Measurements from ENCODE around the gene SZT2. TPM values are rescaled to one million over a fixed set of nuclear protein-coding genes. Genes with fewer than 3 reads are reported as not detected.

The SZT2 gene
- total RNA-seq, 1 experiment from 2014 or later: 22.2 TPM

DNA sequence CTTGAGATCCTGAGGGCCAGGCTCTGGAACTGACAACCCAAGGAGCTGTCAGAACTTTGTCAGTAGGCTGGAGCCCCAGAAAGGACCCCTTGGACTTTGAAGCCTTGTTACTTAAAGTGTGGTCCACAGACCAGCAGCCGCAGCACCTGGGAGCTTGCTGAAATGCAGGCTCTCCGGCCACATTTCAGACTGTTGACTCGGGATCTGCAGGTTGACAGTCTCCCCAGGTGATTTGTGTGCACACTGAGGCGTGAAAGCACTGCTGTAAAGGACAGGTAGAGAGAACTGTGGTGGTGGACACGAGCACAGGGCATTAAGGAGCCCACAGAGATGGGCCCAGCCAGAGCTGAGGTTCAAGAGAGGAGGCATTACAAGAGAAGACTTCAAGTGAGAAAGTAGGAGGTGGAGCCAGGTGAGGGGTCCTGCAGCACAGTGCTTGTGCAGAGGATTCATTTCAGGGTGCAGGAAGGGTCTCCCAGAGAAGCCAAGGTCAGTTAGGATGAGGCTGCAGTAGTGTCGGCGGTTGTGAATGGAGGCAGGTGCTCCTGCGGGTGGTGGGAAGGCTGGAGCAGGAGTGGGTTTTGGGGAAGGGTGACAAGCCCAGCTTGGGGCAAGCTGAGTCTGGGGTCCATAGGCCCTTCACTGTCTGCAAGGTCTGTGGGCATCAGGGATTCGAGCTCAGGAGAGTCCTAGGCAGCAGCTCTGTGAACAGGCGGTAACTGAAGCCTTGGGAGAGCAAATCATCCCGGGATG lies 59.4 kb downstream of the SZT2 start:
- H3K36me3 ChIP-seq (ENCODE audit: low read depth, low read length): peaks cover 37% of the 10 kb centered on the region; the same call in 1 of the 2 replicates
- BruUV-seq (replicated peaks): no TSS peak

DNA sequence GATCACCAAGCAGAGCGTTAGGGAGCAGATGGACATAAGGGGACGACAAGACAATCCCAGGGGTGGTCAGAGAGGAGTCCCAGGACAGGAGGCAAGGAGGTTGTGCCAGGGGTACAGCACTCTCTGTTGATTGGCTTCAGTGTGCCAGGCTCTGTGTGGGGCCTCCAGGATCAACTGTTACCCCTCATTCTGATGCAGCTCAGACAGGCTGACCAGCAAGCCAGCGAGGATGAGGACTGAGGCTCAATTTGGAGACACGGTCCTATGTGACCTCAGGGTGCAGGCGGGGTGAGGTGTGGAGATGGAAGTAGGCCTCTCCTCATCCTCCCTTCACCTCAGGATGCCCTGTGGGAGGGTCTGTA lies 60.0 kb downstream of the SZT2 start:
- no peak overlapping the region for H3K27ac ChIP-seq (ENCODE audit: low read length)
- TF ChIP-seq, protein P1, sequence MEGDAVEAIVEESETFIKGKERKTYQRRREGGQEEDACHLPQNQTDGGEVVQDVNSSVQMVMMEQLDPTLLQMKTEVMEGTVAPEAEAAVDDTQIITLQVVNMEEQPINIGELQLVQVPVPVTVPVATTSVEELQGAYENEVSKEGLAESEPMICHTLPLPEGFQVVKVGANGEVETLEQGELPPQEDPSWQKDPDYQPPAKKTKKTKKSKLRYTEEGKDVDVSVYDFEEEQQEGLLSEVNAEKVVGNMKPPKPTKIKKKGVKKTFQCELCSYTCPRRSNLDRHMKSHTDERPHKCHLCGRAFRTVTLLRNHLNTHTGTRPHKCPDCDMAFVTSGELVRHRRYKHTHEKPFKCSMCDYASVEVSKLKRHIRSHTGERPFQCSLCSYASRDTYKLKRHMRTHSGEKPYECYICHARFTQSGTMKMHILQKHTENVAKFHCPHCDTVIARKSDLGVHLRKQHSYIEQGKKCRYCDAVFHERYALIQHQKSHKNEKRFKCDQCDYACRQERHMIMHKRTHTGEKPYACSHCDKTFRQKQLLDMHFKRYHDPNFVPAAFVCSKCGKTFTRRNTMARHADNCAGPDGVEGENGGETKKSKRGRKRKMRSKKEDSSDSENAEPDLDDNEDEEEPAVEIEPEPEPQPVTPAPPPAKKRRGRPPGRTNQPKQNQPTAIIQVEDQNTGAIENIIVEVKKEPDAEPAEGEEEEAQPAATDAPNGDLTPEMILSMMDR (conservative IDR thresholded peaks at IDR 0.05; ENCODE audit: low read depth, low read length): no peak
- H3K9ac ChIP-seq (ENCODE audit: low read length): no peak overlapping the region
- peaks cover 37% of the 10 kb centered on the region; the same call in 1 of the 2 replicates for H3K36me3 ChIP-seq (ENCODE audit: low read depth, low read length)
- H3K4me1 ChIP-seq (ENCODE audit: insufficient read depth, low read length): peaks cover 22% of the 10 kb centered on the region
- H3K9me2 ChIP-seq (replicated peaks; ENCODE audit: low read length): no peaks in the 10 kb centered on the region
- CTCF ChIA-PET: no interaction called here
- no peaks in the 10 kb centered on the region for H3K9me3 ChIP-seq (ENCODE audit: low read length)
- POLR2A ChIA-PET (ENCODE audit: unreplicated experiment): no interaction called here
- intact Hi-C loops (cut with micrococcal nuclease): loop anchor here (5.0 kb wide), 1 partner anchor 73 kb away; no protein-coding TSS in a partner anchor
- ATAC-seq (no peak), DNase-seq (no peak)
- H3K27me3 ChIP-seq (ENCODE audit: low read length): no peaks in the 10 kb centered on the region
- no peaks in the 10 kb centered on the region for H3F3A ChIP-seq (ENCODE audit: low read length, unreplicated experiment)
- H2AFZ ChIP-seq (ENCODE audit: low read length): no peak overlapping the region
- H3K4me2 ChIP-seq (ENCODE audit: low read length): no peak overlapping the region
- no peaks in the 10 kb centered on the region for H4K20me1 ChIP-seq (ENCODE audit: low read length)
- peaks cover 18% of the 10 kb centered on the region for H3K79me2 ChIP-seq (ENCODE audit: low read length)
- BruUV-seq (replicated peaks): no TSS peak
- no peak overlapping the region for H3K4me3 ChIP-seq (ENCODE audit: low read length)

More for the DNA sequence above, 59.4 kb downstream of the SZT2 start:
- ChIA-PET CTCF (no interaction called here), POLR2A (ENCODE audit: unreplicated experiment) (no interaction called here)
- TF ChIP-seq EZH2 (IDR thresholded peaks at IDR 0.05; ENCODE audit: low read length, unreplicated experiment): no peak
- no peak for TF ChIP-seq EZH2phosphoT487 (IDR thresholded peaks at IDR 0.05; ENCODE audit: borderline replicate concordance, low read length)
- TF ChIP-seq, protein P1 (conservative IDR thresholded peaks at IDR 0.05; ENCODE audit: low read depth, low read length): no peak
- Histone ChIP-seq H3K4me1 (ENCODE audit: insufficient read depth, low read length) (peaks cover 16% of the 10 kb centered on the region), H3K9ac (ENCODE audit: low read length) (no peak overlapping the region), H3K9me2 (replicated peaks; ENCODE audit: low read length) (no peaks in the 10 kb centered on the region), H3K4me2 (ENCODE audit: low read length) (no peak overlapping the region), H4K20me1 (ENCODE audit: low read length) (no peaks in the 10 kb centered on the region), H3F3A (ENCODE audit: low read length, unreplicated experiment) (no peaks in the 10 kb centered on the region), H3K27me3 (ENCODE audit: low read length) (no peaks in the 10 kb centered on the region), H3K9me3 (ENCODE audit: low read length) (no peaks in the 10 kb centered on the region), H2AFZ (ENCODE audit: low read length) (no peak overlapping the region), H3K4me3 (ENCODE audit: low read length) (no peak overlapping the region), H3K79me2 (ENCODE audit: low read length) (peaks cover 18% of the 10 kb centered on the region), H3K27ac (ENCODE audit: low read length) (no peak overlapping the region)
- intact Hi-C loops (cut with micrococcal nuclease): no loop called here
- DNase-seq (no peak), ATAC-seq (no peak)

DNA sequence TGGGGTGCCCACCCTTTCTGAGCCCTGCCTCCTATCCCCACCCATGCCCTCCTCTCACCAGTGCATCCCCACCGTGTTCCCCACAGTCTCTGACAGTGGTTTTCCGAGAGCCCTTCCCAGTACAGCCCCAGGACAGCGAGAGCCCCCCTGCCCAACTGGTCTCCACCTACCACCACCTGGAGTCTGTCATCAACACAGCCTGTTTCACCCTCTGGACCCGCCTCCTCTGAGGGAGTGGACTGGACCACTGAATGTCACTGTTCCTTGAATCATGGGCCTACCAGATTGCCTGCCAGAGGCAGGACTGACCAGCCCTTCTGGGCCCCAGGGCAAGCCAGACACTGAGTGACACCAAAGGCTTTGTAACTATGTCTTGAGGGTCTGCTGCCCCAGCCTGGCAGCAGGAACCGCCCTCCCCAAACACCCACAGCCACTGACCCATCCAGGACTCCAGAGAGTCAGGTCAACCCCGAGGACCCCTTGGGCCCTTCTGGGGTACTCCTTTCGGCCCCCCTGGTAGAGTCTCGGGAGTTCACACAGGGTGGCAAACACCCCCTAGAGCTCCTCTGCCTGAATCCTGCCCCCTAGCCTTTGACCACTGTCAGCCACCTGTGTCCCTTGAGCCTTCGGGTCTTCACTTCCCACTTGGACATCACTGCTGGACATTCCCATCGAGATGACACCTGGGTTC lies 60.7 kb downstream of the SZT2 start:
- TF ChIP-seq, protein P1 (conservative IDR thresholded peaks at IDR 0.05; ENCODE audit: low read depth, low read length): no peak
- TF ChIP-seq EZH2 (IDR thresholded peaks at IDR 0.05; ENCODE audit: low read length, unreplicated experiment): no peak
- no peak for TF ChIP-seq EZH2phosphoT487 (IDR thresholded peaks at IDR 0.05; ENCODE audit: borderline replicate concordance, low read length)
- intact Hi-C loops (cut with micrococcal nuclease): loop anchor here (5.0 kb wide), 1 partner anchor 72 kb away; no protein-coding TSS in a partner anchor

More for the DNA sequence above, 60.7 kb downstream of the SZT2 start:
- Histone ChIP-seq H3K9me3 (ENCODE audit: low read length) (no peaks in the 10 kb centered on the region), H3K36me3 (ENCODE audit: low read depth, low read length) (peaks cover 37% of the 10 kb centered on the region; the same call in 1 of the 2 replicates), H3K4me3 (ENCODE audit: low read length) (no peak overlapping the region), H3K27ac (ENCODE audit: low read length) (no peak overlapping the region), H3K9me2 (replicated peaks; ENCODE audit: low read length) (no peaks in the 10 kb centered on the region), H3K79me2 (ENCODE audit: low read length) (peaks cover 18% of the 10 kb centered on the region), H3K27me3 (ENCODE audit: low read length) (no peaks in the 10 kb centered on the region), H3K4me1 (ENCODE audit: insufficient read depth, low read length) (peaks cover 29% of the 10 kb centered on the region), H2AFZ (ENCODE audit: low read length) (no peak overlapping the region), H3K4me2 (ENCODE audit: low read length) (no peak overlapping the region), H3F3A (ENCODE audit: low read length, unreplicated experiment) (no peaks in the 10 kb centered on the region), H4K20me1 (ENCODE audit: low read length) (no peaks in the 10 kb centered on the region), H3K9ac (ENCODE audit: low read length) (no peak overlapping the region)
- DNase-seq: no peak
- ChIA-PET CTCF (no interaction called here), POLR2A (ENCODE audit: unreplicated experiment) (no interaction called here)
- no TSS peak for BruUV-seq (replicated peaks)
- ATAC-seq: no peak

All from PC-3 (cell line).